ENCODE data around the gene LAD1. TPM values are rescaled to one million over a fixed set of nuclear protein-coding genes. Genes with fewer than 3 reads are reported as not detected.

The LAD1 gene
- total and polyA plus RNA-seq, 2 of the 13 experiments (the other 11 are each of a cell fraction or from before 2014, with no cell fraction given): 10.8 to 65.6 TPM

DNA sequence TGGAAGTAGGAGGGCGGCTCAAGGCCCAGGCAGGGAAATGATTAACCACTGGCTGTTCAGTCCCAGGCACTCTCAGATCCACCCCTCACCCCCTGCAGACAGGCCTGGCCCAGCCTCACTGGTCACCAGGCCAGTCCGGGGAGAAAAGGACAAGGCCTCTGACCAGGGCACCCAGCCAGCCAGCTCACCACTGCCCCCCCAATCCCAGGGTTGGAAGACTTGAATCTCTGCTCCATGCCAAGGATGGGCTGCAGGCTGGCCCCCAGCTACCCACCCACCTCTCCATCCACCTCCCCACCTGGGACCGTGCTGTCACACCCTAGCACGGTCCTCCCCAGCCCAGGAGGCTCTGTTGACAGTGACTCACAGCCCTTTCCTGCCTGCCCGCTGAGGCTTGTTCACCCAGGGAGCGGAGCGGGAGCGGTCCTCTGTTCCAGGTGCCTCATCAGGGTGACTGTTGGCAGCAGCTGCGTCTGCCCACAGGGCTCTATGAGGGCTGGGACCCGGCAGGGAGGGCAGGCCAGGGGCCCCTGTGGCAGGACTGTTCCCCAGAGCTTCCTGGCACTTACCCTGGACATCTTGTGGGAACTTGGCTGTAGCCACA lies 2.2 kb downstream of the LAD1 start (continued):
- peak; percentile 67 for TF ChIP-seq SKI (IDR thresholded peaks at IDR 0.05; ENCODE audit: partially characterized antibody)
- no peak for TF ChIP-seq ZNF383 (CRISPR knock-in tag; IDR thresholded peaks at IDR 0.05; ENCODE audit: borderline replicate concordance)
- TF ChIP-seq, protein P1, sequence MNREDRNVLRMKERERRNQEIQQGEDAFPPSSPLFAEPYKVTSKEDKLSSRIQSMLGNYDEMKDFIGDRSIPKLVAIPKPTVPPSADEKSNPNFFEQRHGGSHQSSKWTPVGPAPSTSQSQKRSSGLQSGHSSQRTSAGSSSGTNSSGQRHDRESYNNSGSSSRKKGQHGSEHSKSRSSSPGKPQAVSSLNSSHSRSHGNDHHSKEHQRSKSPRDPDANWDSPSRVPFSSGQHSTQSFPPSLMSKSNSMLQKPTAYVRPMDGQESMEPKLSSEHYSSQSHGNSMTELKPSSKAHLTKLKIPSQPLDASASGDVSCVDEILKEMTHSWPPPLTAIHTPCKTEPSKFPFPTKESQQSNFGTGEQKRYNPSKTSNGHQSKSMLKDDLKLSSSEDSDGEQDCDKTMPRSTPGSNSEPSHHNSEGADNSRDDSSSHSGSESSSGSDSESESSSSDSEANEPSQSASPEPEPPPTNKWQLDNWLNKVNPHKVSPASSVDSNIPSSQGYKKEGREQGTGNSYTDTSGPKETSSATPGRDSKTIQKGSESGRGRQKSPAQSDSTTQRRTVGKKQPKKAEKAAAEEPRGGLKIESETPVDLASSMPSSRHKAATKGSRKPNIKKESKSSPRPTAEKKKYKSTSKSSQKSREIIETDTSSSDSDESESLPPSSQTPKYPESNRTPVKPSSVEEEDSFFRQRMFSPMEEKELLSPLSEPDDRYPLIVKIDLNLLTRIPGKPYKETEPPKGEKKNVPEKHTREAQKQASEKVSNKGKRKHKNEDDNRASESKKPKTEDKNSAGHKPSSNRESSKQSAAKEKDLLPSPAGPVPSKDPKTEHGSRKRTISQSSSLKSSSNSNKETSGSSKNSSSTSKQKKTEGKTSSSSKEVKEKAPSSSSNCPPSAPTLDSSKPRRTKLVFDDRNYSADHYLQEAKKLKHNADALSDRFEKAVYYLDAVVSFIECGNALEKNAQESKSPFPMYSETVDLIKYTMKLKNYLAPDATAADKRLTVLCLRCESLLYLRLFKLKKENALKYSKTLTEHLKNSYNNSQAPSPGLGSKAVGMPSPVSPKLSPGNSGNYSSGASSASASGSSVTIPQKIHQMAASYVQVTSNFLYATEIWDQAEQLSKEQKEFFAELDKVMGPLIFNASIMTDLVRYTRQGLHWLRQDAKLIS (CRISPR knock-in tag; IDR thresholded peaks at IDR 0.05): no peak
- no peak for TF ChIP-seq ZNF678 (CRISPR knock-in tag; IDR thresholded peaks at IDR 0.05)
- TF ChIP-seq ASH2L (IDR thresholded peaks at IDR 0.05; ENCODE audit: insufficient read length, low read depth, low read length): no peak
- no peak for TF ChIP-seq ZFP36L2 (CRISPR knock-in tag; IDR thresholded peaks at IDR 0.05)
- TF ChIP-seq DPF2 (CRISPR knock-in tag; IDR thresholded peaks at IDR 0.05; ENCODE audit: borderline replicate concordance, low read depth): no peak
- no peak for TF ChIP-seq GLI4 (CRISPR knock-in tag; IDR thresholded peaks at IDR 0.05; ENCODE audit: borderline replicate concordance)
- TF ChIP-seq ZNF280B (CRISPR knock-in tag; IDR thresholded peaks at IDR 0.05; ENCODE audit: borderline replicate concordance): no peak
- no peak for TF ChIP-seq ZFP37 (CRISPR knock-in tag; IDR thresholded peaks at IDR 0.05; ENCODE audit: borderline replicate concordance)
- TF ChIP-seq REL (CRISPR knock-in tag; conservative IDR thresholded peaks at IDR 0.05): no peak
- peak; percentile 78; the same call in 1 of the 2 replicates for TF ChIP-seq KAT7 (CRISPR knock-in tag; IDR thresholded peaks at IDR 0.05; ENCODE audit: borderline replicate concordance)
- TF ChIP-seq ZNF83 (CRISPR knock-in tag; IDR thresholded peaks at IDR 0.05; ENCODE audit: borderline replicate concordance): no peak
- TF ChIP-seq, protein P2, sequence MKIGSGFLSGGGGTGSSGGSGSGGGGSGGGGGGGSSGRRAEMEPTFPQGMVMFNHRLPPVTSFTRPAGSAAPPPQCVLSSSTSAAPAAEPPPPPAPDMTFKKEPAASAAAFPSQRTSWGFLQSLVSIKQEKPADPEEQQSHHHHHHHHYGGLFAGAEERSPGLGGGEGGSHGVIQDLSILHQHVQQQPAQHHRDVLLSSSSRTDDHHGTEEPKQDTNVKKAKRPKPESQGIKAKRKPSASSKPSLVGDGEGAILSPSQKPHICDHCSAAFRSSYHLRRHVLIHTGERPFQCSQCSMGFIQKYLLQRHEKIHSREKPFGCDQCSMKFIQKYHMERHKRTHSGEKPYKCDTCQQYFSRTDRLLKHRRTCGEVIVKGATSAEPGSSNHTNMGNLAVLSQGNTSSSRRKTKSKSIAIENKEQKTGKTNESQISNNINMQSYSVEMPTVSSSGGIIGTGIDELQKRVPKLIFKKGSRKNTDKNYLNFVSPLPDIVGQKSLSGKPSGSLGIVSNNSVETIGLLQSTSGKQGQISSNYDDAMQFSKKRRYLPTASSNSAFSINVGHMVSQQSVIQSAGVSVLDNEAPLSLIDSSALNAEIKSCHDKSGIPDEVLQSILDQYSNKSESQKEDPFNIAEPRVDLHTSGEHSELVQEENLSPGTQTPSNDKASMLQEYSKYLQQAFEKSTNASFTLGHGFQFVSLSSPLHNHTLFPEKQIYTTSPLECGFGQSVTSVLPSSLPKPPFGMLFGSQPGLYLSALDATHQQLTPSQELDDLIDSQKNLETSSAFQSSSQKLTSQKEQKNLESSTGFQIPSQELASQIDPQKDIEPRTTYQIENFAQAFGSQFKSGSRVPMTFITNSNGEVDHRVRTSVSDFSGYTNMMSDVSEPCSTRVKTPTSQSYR (CRISPR knock-in tag; IDR thresholded peaks at IDR 0.05; ENCODE audit: borderline replicate concordance): peak; percentile 65; the same call in 1 of the 2 replicates
- TF ChIP-seq ARHGAP35 (CRISPR knock-in tag; IDR thresholded peaks at IDR 0.05; ENCODE audit: borderline replicate concordance): no peak
- TF ChIP-seq MXD3 (CRISPR knock-in tag; IDR thresholded peaks at IDR 0.05): no peak
- TF ChIP-seq ARNTL (CRISPR knock-in tag; IDR thresholded peaks at IDR 0.05): no peak
- no peak for TF ChIP-seq KLF15 (CRISPR knock-in tag; IDR thresholded peaks at IDR 0.05; ENCODE audit: borderline replicate concordance)
- no peak for TF ChIP-seq SP1 (IDR thresholded peaks at IDR 0.05)
- TF ChIP-seq SP1 (CRISPR knock-in tag; IDR thresholded peaks at IDR 0.05): no peak
- TF ChIP-seq PAWR (CRISPR knock-in tag; IDR thresholded peaks at IDR 0.05; ENCODE audit: borderline replicate concordance): no peak

All from HepG2 (cell line).